ENCODE data around the gene POSTN.

The POSTN gene

GRCh38 chr13:37539170-37539569 lies 59.4 kb downstream of the POSTN start:
- Histone ChIP-seq H3K9me3 (ENCODE audit: control insufficient read depth, insufficient read depth, low read length) (no peaks in the 10 kb centered on the region), H3K4me1 (ENCODE audit: control insufficient read depth, insufficient read depth, low read length) (no peaks in the 10 kb centered on the region), H3K27me3 (ENCODE audit: control insufficient read depth, insufficient read depth, low read length) (no peaks in the 10 kb centered on the region), H3K4me3 (ENCODE audit: low read depth, low read length) (no peak overlapping the region), H3K9ac (ENCODE audit: low read depth, low read length) (no peak overlapping the region), H3K36me3 (ENCODE audit: control insufficient read depth, insufficient read depth, low read length) (no peaks in the 10 kb centered on the region)

GRCh38 chr13:37535501-37535900 lies 63.1 kb downstream of the POSTN start:
- no peaks in the 10 kb centered on the region for H3K27me3 ChIP-seq (ENCODE audit: control insufficient read depth, insufficient read depth, low read length)
- H3K36me3 ChIP-seq (ENCODE audit: control insufficient read depth, insufficient read depth, low read length) = no peaks in the 10 kb centered on the region
- H3K9ac ChIP-seq (ENCODE audit: low read depth, low read length) = no peak overlapping the region
- H3K4me1 ChIP-seq (ENCODE audit: control insufficient read depth, insufficient read depth, low read length) = no peaks in the 10 kb centered on the region
- no peaks in the 10 kb centered on the region for H3K9me3 ChIP-seq (ENCODE audit: control insufficient read depth, insufficient read depth, low read length)
- no peak overlapping the region for H3K4me3 ChIP-seq (ENCODE audit: low read depth, low read length)

GRCh38 chr13:37534676-37535075 lies 63.9 kb downstream of the POSTN start:
- H3K4me1 ChIP-seq (ENCODE audit: control insufficient read depth, insufficient read depth, low read length) = no peaks in the 10 kb centered on the region
- H3K4me3 ChIP-seq (ENCODE audit: low read depth, low read length) = no peak overlapping the region
- H3K9me3 ChIP-seq (ENCODE audit: control insufficient read depth, insufficient read depth, low read length) = no peaks in the 10 kb centered on the region
- H3K27me3 ChIP-seq (ENCODE audit: control insufficient read depth, insufficient read depth, low read length) = no peaks in the 10 kb centered on the region
- H3K36me3 ChIP-seq (ENCODE audit: control insufficient read depth, insufficient read depth, low read length) = no peaks in the 10 kb centered on the region
- no peak overlapping the region for H3K9ac ChIP-seq (ENCODE audit: low read depth, low read length)

GRCh38 chr13:37534181-37534580 lies 64.4 kb downstream of the POSTN start:
- no peaks in the 10 kb centered on the region for H3K4me1 ChIP-seq (ENCODE audit: control insufficient read depth, insufficient read depth, low read length)
- no peaks in the 10 kb centered on the region for H3K9me3 ChIP-seq (ENCODE audit: control insufficient read depth, insufficient read depth, low read length)
- no peaks in the 10 kb centered on the region for H3K27me3 ChIP-seq (ENCODE audit: control insufficient read depth, insufficient read depth, low read length)
- H3K4me3 ChIP-seq (ENCODE audit: low read depth, low read length) = no peak overlapping the region
- no peak overlapping the region for H3K9ac ChIP-seq (ENCODE audit: low read depth, low read length)
- no peaks in the 10 kb centered on the region for H3K36me3 ChIP-seq (ENCODE audit: control insufficient read depth, insufficient read depth, low read length)

GRCh38 chr13:37531049-37531448 lies 67.5 kb downstream of the POSTN start:
- no peaks in the 10 kb centered on the region for H3K36me3 ChIP-seq (ENCODE audit: control insufficient read depth, insufficient read depth, low read length)
- no peaks in the 10 kb centered on the region for H3K27me3 ChIP-seq (ENCODE audit: control insufficient read depth, insufficient read depth, low read length)
- H3K4me1 ChIP-seq (ENCODE audit: control insufficient read depth, insufficient read depth, low read length) = no peaks in the 10 kb centered on the region
- no peak overlapping the region for H3K4me3 ChIP-seq (ENCODE audit: low read depth, low read length)
- no peaks in the 10 kb centered on the region for H3K9me3 ChIP-seq (ENCODE audit: control insufficient read depth, insufficient read depth, low read length)
- H3K9ac ChIP-seq (ENCODE audit: low read depth, low read length) = no peak overlapping the region

- Histone ChIP-seq H3K9me3 (ENCODE audit: control insufficient read depth, insufficient read depth, low read length) (no peaks in the 10 kb centered on the region), H3K4me1 (ENCODE audit: control insufficient read depth, insufficient read depth, low read length) (no peaks in the 10 kb centered on the region), H3K36me3 (ENCODE audit: control insufficient read depth, insufficient read depth, low read length) (no peaks in the 10 kb centered on the region), H3K27me3 (ENCODE audit: control insufficient read depth, insufficient read depth, low read length) (no peaks in the 10 kb centered on the region), H3K4me3 (ENCODE audit: low read depth, low read length) (no peak overlapping the region), H3K9ac (ENCODE audit: low read depth, low read length) (no peak overlapping the region)
Observed at GRCh38 chr13:37529751-37530385, 68.7 kb downstream of the POSTN start.

- H3K4me1 ChIP-seq (ENCODE audit: control insufficient read depth, insufficient read depth, low read length) = no peaks in the 10 kb centered on the region
- H3K9me3 ChIP-seq (ENCODE audit: control insufficient read depth, insufficient read depth, low read length) = no peaks in the 10 kb centered on the region
- no peaks in the 10 kb centered on the region for H3K36me3 ChIP-seq (ENCODE audit: control insufficient read depth, insufficient read depth, low read length)
- H3K27me3 ChIP-seq (ENCODE audit: control insufficient read depth, insufficient read depth, low read length) = no peaks in the 10 kb centered on the region
- no peak overlapping the region for H3K9ac ChIP-seq (ENCODE audit: low read depth, low read length)
- no peak overlapping the region for H3K4me3 ChIP-seq (ENCODE audit: low read depth, low read length)
Observed at GRCh38 chr13:37526710-37527473, 71.7 kb downstream of the POSTN start.

GRCh38 chr13:37515226-37515625 lies 83.3 kb downstream of the POSTN start:
- Histone ChIP-seq H3K4me3 (ENCODE audit: low read depth, low read length) (no peak overlapping the region), H3K9me3 (ENCODE audit: control insufficient read depth, insufficient read depth, low read length) (no peaks in the 10 kb centered on the region), H3K36me3 (ENCODE audit: control insufficient read depth, insufficient read depth, low read length) (no peaks in the 10 kb centered on the region), H3K9ac (ENCODE audit: low read depth, low read length) (no peak overlapping the region), H3K4me1 (ENCODE audit: control insufficient read depth, insufficient read depth, low read length) (no peaks in the 10 kb centered on the region), H3K27me3 (ENCODE audit: control insufficient read depth, insufficient read depth, low read length) (no peaks in the 10 kb centered on the region)
